Raji (cell line): ENCODE data around the gene EPPIN.

Experiments
- POLR2A ChIP-seq: IDR thresholded peaks from 2 replicates; pipeline ENCODE4 v1.6.1; 2011; ENCODE audit warnings: low read depth, low read length, control low read depth; ENCODE audit not compliant: insufficient read depth

EPPIN gene

GRCh38 chr20:45545351-45545750 is 1.9 kb downstream of the EPPIN start:
- no peak for TF ChIP-seq POLR2A

- no peak for TF ChIP-seq POLR2A
These were observed 7.8 kb downstream of the EPPIN start, which contains the start of gene WFDC6 for GRCh38 chr20:45539382-45539781. Gene WFDC6, minus strand, starts transcription at chr20:45539482. Its CDS starts 75 bp downstream, at chr20:45539407.

GRCh38 chr20:45538209-45538799 is 8.9 kb downstream of the EPPIN start:
- no peak for TF ChIP-seq POLR2A

GRCh38 chr20:45527294-45527693 is 19.9 kb downstream of the EPPIN start:
- no peak for TF ChIP-seq POLR2A

- TF ChIP-seq POLR2A = no peak
These were observed 23.4 kb downstream of the EPPIN start for GRCh38 chr20:45523821-45524220.

GRCh38 chr20:45518282-45518681 is 28.9 kb downstream of the EPPIN start:
- no peak for TF ChIP-seq POLR2A

GRCh38 chr20:45515147-45515913 is 31.9 kb downstream of the EPPIN start, which contains the start of gene SPINT3:
Gene SPINT3, minus strand, starts transcription at chr20:45515622. Its CDS starts 14 bp downstream, at chr20:45515608.
- TF ChIP-seq POLR2A = no peak

GRCh38 chr20:45510242-45510862 is 36.8 kb downstream of the EPPIN start:
- TF ChIP-seq POLR2A = no peak

- TF ChIP-seq POLR2A = no peak
These were observed 38.1 kb downstream of the EPPIN start for GRCh38 chr20:45509091-45509490.

GRCh38 chr20:45508068-45508886 is 38.9 kb downstream of the EPPIN start:
- TF ChIP-seq POLR2A = no peak

GRCh38 chr20:45507011-45507820 is 40.0 kb downstream of the EPPIN start:
- TF ChIP-seq POLR2A = no peak

- TF ChIP-seq POLR2A = no peak
These were observed 40.8 kb downstream of the EPPIN start for GRCh38 chr20:45506398-45506797.

GRCh38 chr20:45503403-45503802 is 43.8 kb downstream of the EPPIN start:
- no peak for TF ChIP-seq POLR2A

- TF ChIP-seq POLR2A = no peak
These were observed 44.6 kb downstream of the EPPIN start for GRCh38 chr20:45502561-45502960.
